Panc1 (cell line): Measurements from ENCODE around the gene TRAF3IP3. TPM values are rescaled to one million over a fixed set of nuclear protein-coding genes. Genes with fewer than 3 reads are reported as not detected.

ENCODE experiments used
- ATAC-seq: fragments of 200-7000 bp; cut with Tn5 transposase; 2 replicates; pipeline ENCODE4 v1.9.1; 2020; ENCODE audit warnings: mild to moderate bottlenecking, moderate library complexity
- BruUV-seq: library from RNA; stranded (reverse); fragments of 400-500 nt; replicated peaks from 2 replicates; lab custom pipeline; 2021; lab: Mats Ljungman, UMichigan
- CTCF ChIA-PET: fragments of 300-600 bp; sonication (Branson Sonifier 250); formaldehyde crosslinking; loops from one replicate; lab custom pipeline; 2022; ENCODE audit warnings: antibody characterized with exemption; lab: Charles Lee
- POLR2A ChIA-PET: fragments of 300-600 bp; sonication (Branson Sonifier 250); formaldehyde crosslinking; loops from one replicate; lab custom pipeline; 2022; ENCODE audit warnings: antibody characterized with exemption; lab: Charles Lee
- DNase-seq: peaks from one replicate; pipeline ENCODE4 v3.0.0-alpha.2; 2010; ENCODE audit warnings: low read depth, low spot score
- H3K27ac ChIP-seq: 2 replicates; pipeline ENCODE4 v1.5.1; 2011; ENCODE audit warnings: mild to moderate bottlenecking, low read length, inconsistent platforms
- H3K27me3 ChIP-seq: fragments of 200-500 bp; sonication (Bioruptor generic); 2 replicates; pipeline ENCODE4 v1.6.0; 2014; ENCODE audit warnings: low read length, inconsistent platforms; ENCODE audit not compliant: control insufficient read depth, insufficient read depth
- H3K36me3 ChIP-seq: fragments of 200-500 bp; sonication (Bioruptor generic); 2 replicates; pipeline ENCODE4 v1.5.1; 2014; ENCODE audit warnings: inconsistent platforms, mild to moderate bottlenecking, low read length, moderate library complexity; ENCODE audit not compliant: control insufficient read depth, insufficient read depth
- H3K4me1 ChIP-seq: 2 replicates; pipeline ENCODE4 v1.5.1; 2011; ENCODE audit warnings: inconsistent platforms, mild to moderate bottlenecking, low read length, moderate library complexity; ENCODE audit not compliant: control insufficient read depth, insufficient read depth
- H3K4me3 ChIP-seq, 2 experiments: 2 replicates each; pipeline ENCODE4 v1.5.1; 2011 to 2012; ENCODE audit warnings: low read depth in 2 of 2, low read length in 2 of 2, mild to moderate bottlenecking in 2 of 2, inconsistent platforms in 1 of 2, moderate library complexity in 1 of 2
- H3K9me3 ChIP-seq: fragments of 200-500 bp; sonication (Bioruptor generic); 2 replicates; pipeline ENCODE4 v1.5.1; 2014; ENCODE audit warnings: low read depth, mild to moderate bottlenecking, inconsistent platforms, low read length, moderate library complexity; ENCODE audit not compliant: control insufficient read depth, insufficient read depth
- CTCF ChIP-seq: fragments of 450-650 bp; IDR thresholded peaks from 2 replicates; pipeline ENCODE4 v1.5.1; 2017; ENCODE audit warnings: mild to moderate bottlenecking
- POLR2AphosphoS5 ChIP-seq: IDR thresholded peaks from 2 replicates; pipeline ENCODE4 v1.6.1; 2012; ENCODE audit warnings: mild to moderate bottlenecking, low read depth, low read length, moderate library complexity
- REST ChIP-seq, 2 experiments: IDR thresholded peaks; 2 replicates each; pipeline ENCODE4 v1.6.1; 2011 to 2012; ENCODE audit warnings: low read depth in 2 of 2, control low read depth in 1 of 2, low read length in 1 of 2, mild to moderate bottlenecking in 1 of 2, moderate library complexity in 1 of 2; ENCODE audit not compliant: insufficient read depth in 1 of 2
- SIN3A ChIP-seq: IDR thresholded peaks from 2 replicates; pipeline ENCODE4 v1.6.1; 2012; ENCODE audit warnings: low read depth, mild to moderate bottlenecking, low read length, moderate library complexity, borderline replicate concordance; ENCODE audit not compliant: insufficient read depth
- TCF7L2 ChIP-seq: IDR thresholded peaks from 2 replicates; pipeline ENCODE4 v1.6.1; 2011; ENCODE audit warnings: mild to moderate bottlenecking, low read depth, low read length, inconsistent platforms
- in situ Hi-C: cut with HindIII; loops from 2 replicates; pipeline ENCODE4 v1.10.0; 2016; ENCODE audit warnings: low sequenced_read_pairs, low pct_unique_long_range_greater_than_20kb
- intact Hi-C: fragments of 100-400 bp; cut with micrococcal nuclease; formaldehyde crosslinking; loops from one replicate; pipeline ENCODE4 v1.10.0; 2022; ENCODE audit not compliant: unreplicated experiment
- total RNA-seq: library from RNA; stranded (reverse); gene quantifications from one replicate; pipeline ENCODE4 v1.2.1, GENCODE V29; 2021; ENCODE audit not compliant: unreplicated experiment

The TRAF3IP3 gene
- total RNA-seq, 1 experiment from 2014 or later, result 0.67 TPM

- no peak for ATAC-seq
- Histone ChIP-seq H3K4me3 (no peak overlapping the region), H3K36me3 (no peaks in the 10 kb centered on the region), H3K4me1 (no peaks in the 10 kb centered on the region), H3K27me3 (peaks cover 4% of the 10 kb centered on the region; the same call in 1 of the 2 replicates), H3K27ac (no peak overlapping the region), H3K9me3 (no peaks in the 10 kb centered on the region)
- intact Hi-C loops, result loop anchor here (2.0 kb wide), 1 partner anchor 176 kb away; no protein-coding TSS in a partner anchor
- POLR2A ChIA-PET, result no interaction called here
- DNase-seq, result no peak
- no TSS peak for BruUV-seq
- CTCF ChIA-PET, result no interaction called here
- in situ Hi-C loops, result no loop called here
- no peak for TF ChIP-seq REST (IDR thresholded peaks at IDR 0.05; ENCODE audit: insufficient read depth in 1 of 2, low read depth in 2 of 2, low read length in 1 of 2)
- TF ChIP-seq CTCF, result no peak
- no peak for TF ChIP-seq TCF7L2
- TF ChIP-seq SIN3A, result no peak
- no peak for TF ChIP-seq POLR2AphosphoS5
Observed at GRCh38 chr1:209746451-209747165, 9.2 kb upstream of the TRAF3IP3 start.

- POLR2A ChIA-PET, result no interaction called here
- intact Hi-C loops (loop anchor here (2.0 kb wide), 1 partner anchor 177 kb away; no protein-coding TSS in a partner anchor), in situ Hi-C loops (no loop called here)
- no peaks in the 10 kb centered on the region for H3K36me3 ChIP-seq
- BruUV-seq, result no TSS peak
- peak overlapping the region; percentile 21 to 49 for H3K4me3 ChIP-seq
- ATAC-seq, result peak; percentile 96
- peaks cover 4% of the 10 kb centered on the region; the same call in 1 of the 2 replicates for H3K27me3 ChIP-seq
- no peaks in the 10 kb centered on the region for H3K9me3 ChIP-seq
- H3K4me1 ChIP-seq, result no peaks in the 10 kb centered on the region
- CTCF ChIA-PET, result no interaction called here
- peak; percentile 95 for TF ChIP-seq CTCF
- no peak for TF ChIP-seq TCF7L2
- H3K27ac ChIP-seq, result no peak overlapping the region
- DNase-seq, result peak; percentile 82
Observed at GRCh38 chr1:209747580-209748262, 8.1 kb upstream of the TRAF3IP3 start.
